Activated CD4-positive, alpha-beta T cell treated with anti-CD3 and anti-CD28 coated beads, Interleukin-2, amount 50 U/mL, for 4 hours (primary cell): ENCODE results near the gene DMPK.

ENCODE experiments used
- DNase-seq, 2 experiments: peaks; one replicate each; pipeline ENCODE4 v3.0.0-alpha.2; 2020

The DMPK gene, protein sequence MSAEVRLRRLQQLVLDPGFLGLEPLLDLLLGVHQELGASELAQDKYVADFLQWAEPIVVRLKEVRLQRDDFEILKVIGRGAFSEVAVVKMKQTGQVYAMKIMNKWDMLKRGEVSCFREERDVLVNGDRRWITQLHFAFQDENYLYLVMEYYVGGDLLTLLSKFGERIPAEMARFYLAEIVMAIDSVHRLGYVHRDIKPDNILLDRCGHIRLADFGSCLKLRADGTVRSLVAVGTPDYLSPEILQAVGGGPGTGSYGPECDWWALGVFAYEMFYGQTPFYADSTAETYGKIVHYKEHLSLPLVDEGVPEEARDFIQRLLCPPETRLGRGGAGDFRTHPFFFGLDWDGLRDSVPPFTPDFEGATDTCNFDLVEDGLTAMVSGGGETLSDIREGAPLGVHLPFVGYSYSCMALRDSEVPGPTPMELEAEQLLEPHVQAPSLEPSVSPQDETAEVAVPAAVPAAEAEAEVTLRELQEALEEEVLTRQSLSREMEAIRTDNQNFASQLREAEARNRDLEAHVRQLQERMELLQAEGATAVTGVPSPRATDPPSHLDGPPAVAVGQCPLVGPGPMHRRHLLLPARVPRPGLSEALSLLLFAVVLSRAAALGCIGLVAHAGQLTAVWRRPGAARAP

DNA sequence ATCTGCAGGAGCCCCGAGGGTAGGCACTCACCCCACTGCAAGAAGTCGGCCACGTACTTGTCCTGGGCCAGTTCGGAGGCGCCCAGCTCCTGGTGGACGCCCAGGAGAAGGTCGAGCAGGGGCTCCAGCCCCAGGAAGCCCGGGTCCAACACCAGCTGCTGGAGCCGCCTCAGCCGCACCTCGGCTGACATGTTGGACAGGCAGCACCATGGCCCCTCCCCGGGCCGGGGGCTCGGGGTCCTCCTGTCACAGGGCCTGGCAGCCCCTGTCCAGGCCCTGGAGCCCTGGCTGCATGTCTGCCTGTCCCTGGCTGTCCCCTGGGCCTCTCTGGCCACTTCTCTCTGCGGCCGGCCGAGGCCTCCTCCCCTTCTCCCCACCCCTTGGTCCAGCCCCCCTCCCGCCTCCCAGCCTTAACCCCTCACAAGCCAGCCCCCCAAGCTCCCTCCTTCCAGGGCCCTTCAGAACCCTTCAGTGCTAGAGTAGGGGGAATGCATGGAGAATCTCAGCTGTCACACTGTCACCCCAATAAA is at the start of gene DMPK:
TSS of gene DMPK (minus strand) at position 329 of the 530 bp plus-strand sequence. CDS start at position 191, 138 bp downstream.
- no peak for DNase-seq

DNA sequence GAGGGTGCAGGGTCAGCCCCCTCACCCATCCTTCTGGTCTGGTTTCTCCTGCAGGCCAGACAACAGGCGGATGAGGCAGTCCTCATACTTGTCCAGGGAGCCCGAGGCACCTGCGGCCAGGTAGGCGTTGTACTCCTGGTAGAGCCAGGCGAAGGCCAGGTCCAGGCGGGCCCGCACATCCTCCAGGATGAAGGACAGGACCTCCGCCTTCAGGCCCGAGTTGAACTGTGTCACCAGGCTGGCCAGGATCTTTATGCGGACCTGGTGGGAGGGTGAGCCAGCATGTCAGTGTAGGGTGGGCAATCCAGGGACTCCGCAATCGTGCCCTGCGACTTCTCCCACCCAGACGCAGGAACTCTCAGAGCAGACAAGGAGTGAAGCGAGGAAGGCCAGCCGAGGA is 46.7 kb upstream of the DMPK start:
- DNase-seq = no peak

DNA sequence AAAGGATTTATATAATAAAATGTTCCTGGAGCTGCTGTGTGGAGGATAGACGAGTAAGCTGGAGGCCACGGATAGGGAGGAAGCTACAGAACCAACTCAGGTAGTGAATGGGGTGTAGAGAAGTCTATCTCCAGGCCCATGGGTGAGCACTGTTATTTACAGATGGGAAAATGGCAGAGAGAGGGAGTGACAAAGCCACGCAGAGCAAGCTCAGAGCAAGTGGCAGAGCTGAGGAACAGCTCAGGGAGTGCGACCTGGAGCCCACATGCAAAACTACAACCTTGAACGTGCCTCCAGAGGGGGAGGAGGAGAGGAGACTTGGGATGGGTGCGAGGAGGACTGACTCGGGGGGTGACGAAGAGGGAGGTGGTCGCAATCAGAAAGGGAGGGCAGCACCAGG is 46.2 kb upstream of the DMPK start:
- DNase-seq = no peak

DNA sequence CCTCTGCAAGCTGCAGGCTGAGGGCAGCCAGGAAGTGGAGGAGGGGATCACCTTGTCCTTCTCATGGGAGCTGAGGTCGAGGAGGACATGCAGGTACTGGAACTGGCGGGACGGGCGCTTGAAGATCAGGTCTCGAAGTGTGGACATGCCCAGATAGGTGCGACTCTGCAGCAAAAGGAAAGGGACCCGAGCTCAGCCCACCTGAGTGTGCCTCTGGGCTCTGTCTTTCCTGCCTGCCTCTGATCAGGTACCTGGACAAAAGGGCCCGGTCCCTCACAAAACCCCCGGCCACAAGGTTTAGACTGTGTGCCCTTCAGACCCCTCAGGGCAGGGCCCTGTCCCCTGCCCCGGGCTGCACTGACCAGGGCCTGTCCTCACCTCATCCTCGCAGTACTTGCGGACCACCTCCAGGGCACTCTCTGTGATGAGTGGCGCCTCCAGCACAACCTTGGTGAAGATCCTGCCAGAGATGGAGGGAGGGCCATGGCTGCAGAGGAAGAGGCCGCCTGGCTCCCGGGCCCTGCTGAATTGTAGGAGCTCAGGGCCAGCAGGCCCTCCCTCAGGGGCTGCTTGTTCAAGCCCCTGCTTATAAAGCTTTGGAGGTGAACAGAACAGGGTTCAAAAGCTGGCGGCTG is 45.3 kb upstream of the DMPK start:
- no peak for DNase-seq

DNA sequence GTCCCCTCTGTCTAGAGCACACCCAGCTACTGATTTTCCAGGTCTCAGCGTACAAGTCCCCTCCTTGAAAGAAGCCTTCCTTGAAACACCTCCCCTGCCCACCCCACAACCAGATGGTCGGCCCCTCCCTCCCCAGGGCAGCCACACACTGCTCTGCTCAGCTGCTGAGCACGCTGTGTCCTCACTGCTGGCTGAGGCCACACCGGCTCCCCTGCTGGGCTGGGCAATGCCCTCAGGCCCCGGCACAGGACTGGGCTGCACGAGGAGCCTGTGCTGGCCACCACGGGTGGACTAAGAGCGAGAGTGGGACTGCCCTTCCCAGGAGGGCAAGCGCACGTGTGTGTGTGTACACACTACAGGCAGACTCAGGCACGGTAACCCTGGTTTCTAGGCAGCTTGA is 44.6 kb upstream of the DMPK start:
- no peak for DNase-seq

DNA sequence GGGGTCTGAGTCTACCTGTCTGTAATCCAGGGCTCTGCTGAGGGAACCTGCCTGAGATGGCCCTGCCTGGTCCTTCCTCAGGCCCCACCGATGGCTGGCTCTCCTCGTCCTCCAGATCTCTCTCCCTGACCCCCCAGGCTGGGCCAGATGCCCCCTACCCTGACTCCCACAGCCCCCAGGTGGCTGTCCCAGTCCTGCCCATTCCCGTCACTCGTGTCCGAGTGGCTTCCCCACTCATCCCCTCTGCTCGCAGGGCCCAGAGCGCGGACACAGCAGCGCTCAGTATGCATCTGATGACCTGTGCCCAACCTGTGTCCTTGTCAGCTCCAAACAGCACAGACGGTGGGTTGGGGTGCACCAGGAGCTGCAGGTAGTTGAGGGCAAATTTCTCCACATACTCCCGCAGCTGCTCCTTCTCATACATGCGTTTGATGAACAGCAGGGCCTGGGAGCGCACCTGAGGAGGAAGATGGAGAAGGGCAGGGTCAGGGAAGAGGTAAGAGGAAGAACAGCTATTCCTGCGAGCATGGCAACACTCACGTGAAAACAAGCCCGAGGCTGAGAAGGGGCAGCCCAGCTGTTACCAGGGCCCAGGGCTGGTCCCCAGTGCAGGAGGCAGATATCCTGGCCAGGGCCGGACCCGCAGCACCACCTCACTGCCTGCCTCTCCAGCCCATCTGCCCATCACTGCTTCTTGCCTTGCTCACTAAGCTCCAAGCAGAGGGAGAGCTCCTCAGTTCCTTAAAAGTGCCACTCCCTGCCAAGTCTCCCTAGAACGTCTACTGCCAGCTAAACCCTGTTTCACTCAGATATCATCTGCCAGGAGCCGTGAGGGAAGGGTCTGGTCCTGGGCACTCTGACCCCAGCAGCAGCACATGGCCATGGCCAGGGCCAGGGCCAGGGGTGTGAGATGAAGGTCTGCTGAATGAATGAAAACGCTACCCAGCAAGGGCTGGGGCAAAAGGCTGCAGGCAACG is 43.9 kb upstream of the DMPK start:
- DNase-seq = no peak

DNA sequence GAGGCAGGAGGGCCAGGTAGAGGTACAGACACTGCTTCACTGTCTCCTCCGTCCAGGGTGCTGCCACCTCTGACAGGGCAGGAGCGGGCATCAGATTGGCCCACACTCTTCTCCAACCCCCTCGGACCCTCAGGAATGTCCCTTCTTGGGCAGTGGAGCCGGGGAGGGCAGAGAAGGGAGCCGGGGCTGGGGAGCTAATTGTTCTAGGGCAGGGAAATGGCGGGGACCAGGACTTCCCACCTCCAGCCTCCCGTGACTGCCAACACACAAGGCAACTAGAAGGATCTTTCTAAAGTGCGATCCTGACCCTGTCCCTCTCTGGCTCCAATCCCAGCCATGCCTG is 42.9 kb upstream of the DMPK start:
- DNase-seq = no peak

DNA sequence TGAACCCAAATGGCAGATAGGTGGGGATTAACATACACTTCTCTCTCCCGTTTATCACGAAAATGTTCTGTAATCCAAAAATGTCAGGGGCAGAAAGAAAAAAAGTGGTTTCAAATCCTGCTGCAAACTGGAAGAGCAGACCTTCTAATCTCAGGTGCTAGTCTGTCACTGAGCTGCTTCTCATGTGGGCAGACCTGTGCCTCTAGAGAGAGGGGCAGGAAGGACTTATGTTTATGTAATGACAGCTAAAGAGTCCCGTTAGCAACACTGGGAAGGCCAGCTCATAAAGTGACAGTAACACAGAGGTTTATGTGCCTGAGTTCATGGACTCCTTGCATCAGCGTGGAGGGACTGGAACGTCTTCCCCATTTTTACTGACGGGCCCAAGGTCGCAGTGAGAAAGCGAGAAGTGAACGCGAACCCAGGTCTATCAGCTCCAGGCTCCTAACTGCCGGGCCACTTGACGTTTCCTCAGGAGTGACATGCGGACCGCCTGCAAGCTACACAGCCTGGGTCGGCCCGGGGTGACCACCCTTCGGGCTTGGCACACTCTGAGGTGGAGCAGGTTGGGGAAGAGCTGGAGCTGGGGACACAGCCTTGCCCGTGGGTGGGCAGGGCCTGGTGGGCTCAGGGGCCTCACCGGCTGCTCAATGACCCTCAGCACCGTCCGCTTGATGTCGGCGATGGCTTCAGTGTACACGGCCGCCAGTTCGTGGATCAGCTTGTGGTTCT is 42.4 kb upstream of the DMPK start:
- no peak for DNase-seq

DNA sequence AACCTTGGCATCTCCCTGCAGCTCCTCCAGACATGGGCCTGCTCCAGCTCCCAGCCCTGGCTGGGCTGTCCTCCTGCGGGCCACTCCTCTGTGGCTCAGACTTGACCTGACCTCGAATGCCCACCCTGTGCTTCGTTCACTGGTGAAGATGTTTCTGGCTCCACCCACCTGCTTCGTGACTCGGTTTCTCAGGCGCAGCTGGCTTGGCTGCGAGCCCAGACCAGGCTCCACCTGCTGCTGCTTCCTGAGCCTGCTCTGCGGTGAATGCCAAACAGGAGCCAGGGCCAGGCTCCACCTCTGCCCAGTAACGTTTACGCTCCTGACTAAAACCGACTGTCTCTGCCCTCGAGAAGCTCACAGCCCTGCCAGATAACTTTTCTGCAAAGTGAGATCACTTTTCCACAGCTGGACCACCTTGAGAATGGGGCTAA is 41.8 kb upstream of the DMPK start:
- DNase-seq = no peak

DNA sequence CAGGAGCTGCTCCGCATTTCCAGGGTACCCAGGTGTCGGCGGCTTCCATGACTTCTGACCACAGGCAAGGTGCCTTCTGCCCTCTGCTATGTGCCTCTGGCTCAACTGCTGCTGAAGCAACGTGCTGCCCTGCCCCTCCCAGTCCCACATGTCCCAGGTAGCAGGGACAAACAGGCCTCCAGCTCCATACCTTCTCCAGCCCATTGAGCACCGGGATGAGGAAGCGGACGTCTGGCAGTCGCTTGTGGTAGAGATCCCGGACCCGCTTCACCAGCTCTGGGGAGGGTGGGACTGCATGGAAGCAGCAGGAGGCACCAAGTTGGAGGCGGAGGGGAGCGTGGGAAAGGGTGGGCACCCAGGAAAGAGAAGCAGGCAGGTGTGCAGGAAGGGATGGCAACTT is 40.9 kb upstream of the DMPK start:
- no peak for DNase-seq

DNA sequence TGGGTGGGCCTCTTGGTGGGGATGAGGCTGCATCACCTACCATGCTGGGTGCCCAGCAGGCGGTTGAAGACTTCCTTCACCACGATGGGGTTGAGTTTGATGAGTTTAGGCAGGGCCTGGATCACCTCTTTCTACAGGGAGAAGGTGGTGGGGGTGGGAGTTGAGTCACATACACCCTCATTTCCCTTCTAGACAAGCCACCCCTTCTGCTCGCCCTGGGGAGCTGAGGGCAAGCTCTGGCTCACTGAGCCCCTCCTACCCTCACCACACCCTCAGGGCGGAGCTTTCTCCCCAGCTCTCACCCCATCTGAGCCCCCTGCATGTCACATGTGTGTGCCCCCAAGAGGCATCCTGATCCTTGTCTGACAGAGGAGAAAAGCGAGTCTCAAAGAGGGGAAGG is 40.4 kb upstream of the DMPK start:
- no peak for DNase-seq

DNA sequence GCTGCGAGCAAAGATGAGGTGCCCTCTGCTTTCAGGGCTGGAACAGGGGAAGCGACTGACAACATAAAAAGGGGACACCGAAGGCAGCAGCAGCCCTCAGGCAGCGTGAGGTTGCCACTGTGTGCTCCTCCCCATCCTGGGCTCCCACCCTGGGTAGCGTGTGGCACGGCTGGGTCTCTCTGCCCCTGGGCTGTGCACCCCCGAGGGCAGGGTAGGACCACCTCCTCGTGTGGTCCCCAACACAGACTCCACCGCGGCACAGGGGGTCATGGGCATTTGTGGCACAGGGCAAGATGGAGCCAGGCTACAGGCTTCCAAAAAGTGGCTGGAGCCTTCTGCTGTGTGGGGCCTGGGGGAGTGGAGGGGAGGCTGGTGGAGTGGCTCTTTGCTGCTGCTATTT is 39.3 kb upstream of the DMPK start:
- no peak for DNase-seq

DNA sequence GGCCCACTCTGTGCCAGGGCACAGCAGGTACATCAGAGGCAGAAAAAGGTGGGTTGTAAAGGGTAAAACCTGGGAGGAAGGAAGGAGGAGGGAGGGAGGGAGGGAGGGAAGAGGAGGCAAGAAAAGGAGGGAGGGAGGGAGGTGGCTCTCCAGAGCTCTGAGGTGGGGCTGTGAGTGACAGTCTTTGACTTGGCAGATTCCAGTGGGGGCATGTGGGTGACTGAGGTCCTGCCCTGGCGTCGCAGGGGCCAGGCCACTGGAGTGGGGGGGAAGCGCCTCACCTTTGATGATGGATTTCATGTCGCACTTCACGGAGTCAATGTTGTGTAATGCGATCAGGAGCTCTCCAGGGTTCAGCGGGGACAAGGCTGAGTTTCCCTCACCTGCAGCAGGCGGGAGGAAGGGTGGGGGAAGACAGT is 38.8 kb upstream of the DMPK start:
- no peak for DNase-seq

DNA sequence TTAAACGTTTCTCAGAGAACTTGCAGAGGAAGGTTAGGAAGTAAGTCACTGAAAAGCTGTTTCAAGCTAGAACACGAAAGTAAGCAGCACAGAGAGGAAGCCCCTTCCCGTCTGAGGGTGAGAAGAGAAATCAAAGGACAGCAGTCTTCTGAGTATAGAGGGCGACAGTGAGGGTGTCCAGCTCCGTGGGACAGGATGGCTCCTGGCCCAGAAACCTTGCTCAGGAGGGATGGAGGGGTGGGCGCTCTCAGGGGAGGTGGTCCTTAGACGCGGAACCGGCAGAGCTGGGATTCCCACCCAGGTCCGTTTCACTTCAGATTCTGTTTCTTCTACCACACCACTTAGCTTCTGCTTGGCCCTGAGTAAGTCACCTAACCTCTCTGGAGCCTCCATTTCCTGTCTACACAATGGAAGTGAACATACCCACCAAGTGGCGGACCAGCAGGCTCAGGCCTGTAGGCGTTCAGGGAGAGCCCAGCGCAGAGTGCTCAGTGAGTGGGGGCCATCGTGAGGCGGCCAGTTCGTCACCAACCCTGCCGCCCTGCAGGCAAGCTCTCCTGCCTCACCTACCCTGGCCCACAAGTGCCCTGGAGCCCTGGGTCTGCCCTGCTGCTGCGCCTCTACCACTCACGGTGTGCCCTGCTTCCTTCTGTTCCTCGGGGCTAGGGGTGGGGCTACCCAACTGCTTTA is 38.3 kb upstream of the DMPK start:
- no peak for DNase-seq

DNA sequence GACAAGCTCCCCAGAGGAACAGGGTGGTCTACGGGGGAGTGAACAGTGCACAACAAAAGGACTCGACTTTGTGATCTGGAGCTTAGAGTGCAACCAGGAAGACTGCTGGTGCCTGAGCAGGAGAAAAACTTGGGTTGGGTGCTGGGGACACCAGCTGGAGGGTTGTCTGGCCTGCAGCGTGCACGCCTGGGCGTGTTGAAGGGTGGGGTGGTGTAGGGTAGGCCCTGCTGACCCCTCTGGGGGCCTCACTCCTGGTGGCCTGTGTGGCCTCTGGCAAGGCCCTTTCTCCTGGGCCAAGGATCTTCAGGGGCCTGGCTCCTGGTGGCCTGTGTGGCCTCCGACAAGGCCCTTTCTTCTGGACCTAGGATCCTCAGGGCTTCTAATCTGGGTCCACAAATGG is 37.5 kb upstream of the DMPK start:
- DNase-seq = no peak

DNA sequence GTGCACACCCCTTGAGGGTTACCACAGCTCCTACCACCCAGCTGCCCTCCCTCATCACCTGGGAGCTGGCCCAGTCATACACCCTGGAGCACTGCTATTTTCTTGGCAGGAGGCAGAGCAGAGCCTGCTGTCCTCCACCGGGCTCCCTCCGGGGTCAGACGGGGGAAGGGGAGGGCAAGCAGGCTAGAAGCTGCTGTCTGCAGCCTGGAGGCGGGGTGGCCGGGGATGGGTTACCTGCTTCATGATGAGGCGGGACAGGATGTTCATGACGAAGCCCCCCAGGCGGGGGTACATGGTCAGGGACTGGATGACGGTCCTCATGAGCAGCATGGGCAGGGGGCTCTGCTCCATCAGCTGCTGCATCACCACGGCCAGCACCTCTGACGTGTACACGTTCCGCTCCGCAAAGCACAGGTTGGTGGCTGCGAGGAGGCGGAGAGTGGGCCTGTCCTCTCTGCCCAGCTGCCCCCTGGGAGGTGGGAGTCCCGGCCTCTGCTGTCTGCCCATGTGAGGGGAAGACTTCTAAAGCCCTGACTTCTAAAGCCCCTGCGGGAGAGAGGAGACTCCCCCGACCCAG is 35.5 kb upstream of the DMPK start:
- DNase-seq = no peak

DNA sequence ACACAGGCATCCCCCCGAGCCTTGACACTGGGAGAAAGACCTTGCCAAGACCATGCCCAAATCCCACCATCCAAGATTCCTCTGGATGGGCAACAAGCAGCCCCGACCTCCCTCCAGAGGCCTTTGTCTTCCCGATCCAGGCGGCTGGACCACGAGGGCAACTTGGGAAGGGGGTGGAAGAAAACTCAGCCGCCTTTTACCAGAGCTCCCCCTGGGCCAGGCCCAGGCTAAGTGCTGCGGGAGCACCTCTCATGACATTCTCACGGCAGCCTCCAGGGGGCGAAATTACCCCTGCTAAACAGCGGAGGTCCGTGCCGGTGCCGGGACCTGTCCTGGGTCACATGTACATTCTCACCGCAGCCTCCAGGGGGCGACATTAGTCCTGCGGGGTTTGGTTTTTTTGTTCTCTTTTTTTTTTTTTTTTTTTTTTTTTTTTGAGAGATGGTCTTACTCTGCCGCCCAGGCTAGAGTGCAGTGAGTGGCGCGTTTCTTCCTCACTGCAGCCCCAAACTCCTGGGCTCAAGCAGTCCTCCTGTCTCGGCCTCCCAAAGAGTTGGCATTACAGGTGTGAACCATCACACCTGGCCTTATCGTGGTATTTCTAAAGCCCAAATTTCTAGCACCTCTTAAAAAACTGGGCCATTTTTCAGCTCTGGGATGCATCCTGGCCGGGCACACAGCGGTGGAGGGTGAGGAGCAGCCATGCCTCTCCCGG is 34.9 kb upstream of the DMPK start:
- DNase-seq = peak; percentile 95 to 97

DNA sequence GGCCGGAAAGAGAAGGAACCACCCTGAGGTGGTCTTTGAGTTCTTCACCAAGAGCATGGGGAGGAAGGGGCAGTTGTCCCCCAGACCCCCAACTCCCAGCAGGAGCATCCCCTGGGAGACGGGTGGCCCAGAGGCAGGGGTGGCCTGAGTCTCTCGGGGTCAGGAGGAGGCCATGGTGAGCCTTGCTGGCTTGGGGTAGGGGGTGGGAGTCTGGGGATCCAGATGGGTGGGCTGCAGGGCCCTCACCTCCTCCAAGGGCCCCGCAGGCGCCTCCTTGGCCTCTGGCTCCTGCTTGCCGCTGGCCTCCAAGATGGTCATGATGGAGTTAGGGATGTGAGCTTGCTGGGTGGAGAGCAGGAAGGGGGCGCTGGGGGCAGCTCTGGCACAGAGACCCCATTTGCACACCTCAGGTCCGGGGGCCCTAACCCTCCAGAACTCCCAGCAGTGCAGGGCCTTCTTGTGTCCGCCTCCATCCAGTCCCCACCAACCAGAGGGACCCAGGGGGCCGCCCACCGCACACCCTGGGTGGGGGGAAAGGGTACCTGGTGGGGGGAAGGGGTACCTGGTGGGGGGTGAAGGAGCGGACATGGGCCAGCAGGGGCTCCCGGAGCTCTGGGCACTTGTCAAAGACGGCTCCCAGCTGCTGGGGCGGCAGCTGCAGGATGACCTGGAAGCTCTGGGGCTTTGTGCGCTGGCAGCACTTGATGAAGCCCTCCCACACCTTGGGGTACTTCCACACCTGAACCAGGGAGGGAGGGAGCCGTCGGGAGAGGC is 34.1 kb upstream of the DMPK start:
- DNase-seq = no peak

DNA sequence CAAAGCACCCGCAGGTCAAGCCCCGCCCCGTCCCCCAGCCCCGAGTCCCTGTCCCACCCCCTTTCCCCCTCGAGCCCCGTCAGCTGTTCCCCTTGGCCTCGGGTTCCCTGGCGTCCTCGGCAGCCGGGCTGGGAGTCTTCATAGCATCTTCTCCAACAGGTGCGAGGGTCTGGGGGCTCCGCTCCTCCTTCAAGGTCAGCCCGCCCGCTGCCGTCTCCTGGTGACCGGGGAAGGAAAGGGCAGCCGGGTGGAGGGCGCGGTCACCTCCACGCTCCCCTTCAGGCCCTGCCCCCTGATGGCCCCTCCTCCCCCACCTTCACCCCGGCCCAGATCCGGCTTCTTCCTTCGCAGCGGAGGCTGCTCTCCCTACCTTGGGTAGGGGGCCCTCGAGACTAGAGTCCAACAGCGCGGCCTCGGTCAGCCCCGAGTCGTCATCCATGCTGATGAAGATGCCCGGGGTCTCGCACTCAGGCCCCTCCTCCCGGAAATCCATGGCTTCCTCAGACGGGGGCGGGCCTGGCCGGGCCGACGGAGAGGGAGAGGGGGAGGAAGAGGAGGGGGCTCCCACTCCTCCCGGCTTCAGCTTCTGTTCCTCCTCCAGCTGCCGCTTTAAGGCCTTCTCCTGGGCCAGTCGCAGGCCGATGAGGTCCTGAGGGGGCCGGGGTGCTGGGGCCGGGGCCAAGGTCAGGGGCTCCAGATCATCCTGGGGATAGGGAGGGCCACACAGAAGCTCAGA is 33.4 kb upstream of the DMPK start:
- DNase-seq = no peak
